Naive thymus-derived CD8-positive, alpha-beta T cell (primary cell): ENCODE results near the gene ECM2. TPM values are rescaled to one million over a fixed set of nuclear protein-coding genes. Genes with fewer than 3 reads are reported as not detected.

ENCODE experiments used
- ATAC-seq, 2 donors: fragments of 150-1000 bp; cut with Tn5 transposase in 1 of 2; sonication (Bioruptor Pico), chemical (Tn5 transposase) in 1 of 2; 1 replicate in 1 of 2; 2 replicates in 1 of 2; pipeline ENCODE4 v1.10.0; 2021; ENCODE audit warnings: mild to moderate bottlenecking in 2 of 2, moderate library complexity in 2 of 2
- POLR2A ChIA-PET: fragments of 350-600 bp; sonication (Branson Sonifier 250); formaldehyde crosslinking; loops from one replicate; lab custom pipeline; 2021; ENCODE audit warnings: antibody characterized with exemption; lab: Charles Lee
- DNase-seq, 10 donors: peaks; one replicate each; pipeline versions ENCODE4 v3.0.0 to v3.0.0-alpha.2; 2020 to 2022
- H3K27ac Mint-ChIP-seq, 10 donors: one replicate each; pipeline ENCODE4 v1.8.0; 2020 to 2022; ENCODE audit warnings: mild to moderate bottlenecking in 10 of 10, mixed read lengths in 10 of 10, moderate library complexity in 4 of 10, inconsistent platforms in 1 of 10
- H3K27me3 Mint-ChIP-seq, 5 donors: one replicate each; pipeline ENCODE4 v1.8.0; 2021 to 2022; ENCODE audit warnings: mixed read lengths in 5 of 5
- H3K36me3 Mint-ChIP-seq, 3 donors: one replicate each; pipeline ENCODE4 v1.8.0; 2020 to 2022; ENCODE audit warnings: mixed read lengths in 3 of 3, mild to moderate bottlenecking in 2 of 3, inconsistent platforms in 1 of 3
- H3K4me1 Mint-ChIP-seq, 4 donors: one replicate each; pipeline ENCODE4 v1.8.0; 2021 to 2022; ENCODE audit warnings: mixed read lengths in 4 of 4
- H3K4me3 Mint-ChIP-seq, 10 donors: one replicate each; pipeline ENCODE4 v1.8.0; 2020 to 2022; ENCODE audit warnings: mild to moderate bottlenecking in 10 of 10, mixed read lengths in 10 of 10, moderate library complexity in 6 of 10, inconsistent platforms in 1 of 10
- H3K9me3 Mint-ChIP-seq, 9 donors: one replicate each; pipeline ENCODE4 v1.8.0; 2020 to 2022; ENCODE audit warnings: mixed read lengths in 9 of 9, mild to moderate bottlenecking in 3 of 9, inconsistent platforms in 1 of 9, moderate library complexity in 1 of 9
- polyA plus RNA-seq, 3 donors: library from polyadenylated mRNA; unstranded; fragments of 300-500 nt; fragmentation: Illumina TruSeq; gene quantifications; one replicate each; pipeline ENCODE4 v1.2.3, GENCODE V29; 2021
- total RNA-seq, 8 experiments: library from RNA in 2 of 8; stranded (reverse) in 2 of 8; gene quantifications; one replicate each; pipeline ENCODE4 v1.2.3 and lab custom pipeline; 2021 to 2026

ECM2 gene
- total and polyA plus RNA-seq, 5 experiments from 2014 or later, result not detected

- no peak overlapping the region for H3K4me3 Mint-ChIP-seq
- DNase-seq, result no peak
- no peaks in the 10 kb centered on the region for H3K9me3 Mint-ChIP-seq
- ATAC-seq, result no peak
- H3K36me3 Mint-ChIP-seq, result no peaks in the 10 kb centered on the region
- H3K4me1 Mint-ChIP-seq, result peaks cover 0 to 5% (median 1%) of the 10 kb centered on the region in 4 donors
- POLR2A ChIA-PET, result no interaction called here
- peak overlapping the region in 1 of 10 donors; percentile 47 for H3K27ac Mint-ChIP-seq
- H3K27me3 Mint-ChIP-seq, result no peaks in the 10 kb centered on the region
These were observed 28.3 kb downstream of the ECM2 start for GRCh38 chr9:92507496-92507895.

DNA sequence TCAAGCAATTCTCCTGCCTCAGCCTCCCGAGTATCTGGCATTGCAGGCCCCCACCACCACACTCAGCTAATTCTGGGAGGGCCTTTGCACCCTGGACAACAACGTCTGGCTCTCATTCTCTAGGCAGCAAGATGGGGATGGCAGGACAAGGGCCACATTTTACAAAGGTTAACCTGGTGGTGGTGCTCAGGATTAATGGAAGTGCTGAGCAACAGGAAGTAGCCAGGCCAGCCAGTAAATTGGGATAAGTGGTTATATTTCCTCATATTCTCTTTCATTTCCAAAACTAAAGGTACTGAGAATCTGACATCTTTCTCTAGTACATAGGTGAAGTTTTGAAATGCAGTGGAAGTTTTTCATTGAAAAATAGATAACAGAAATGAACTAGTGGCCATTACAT is 28.8 kb downstream of the ECM2 start:
- no peak overlapping the region for H3K4me3 Mint-ChIP-seq
- H3K27ac Mint-ChIP-seq, result peak overlapping the region in 2 of 10 donors; percentile 35 to 47
- peaks cover 0 to 5% (median 1%) of the 10 kb centered on the region in 4 donors for H3K4me1 Mint-ChIP-seq
- ATAC-seq, result no peak
- no peak for DNase-seq
- H3K27me3 Mint-ChIP-seq, result no peaks in the 10 kb centered on the region
- H3K9me3 Mint-ChIP-seq, result no peaks in the 10 kb centered on the region
- POLR2A ChIA-PET, result no interaction called here
- H3K36me3 Mint-ChIP-seq, result no peaks in the 10 kb centered on the region

DNA sequence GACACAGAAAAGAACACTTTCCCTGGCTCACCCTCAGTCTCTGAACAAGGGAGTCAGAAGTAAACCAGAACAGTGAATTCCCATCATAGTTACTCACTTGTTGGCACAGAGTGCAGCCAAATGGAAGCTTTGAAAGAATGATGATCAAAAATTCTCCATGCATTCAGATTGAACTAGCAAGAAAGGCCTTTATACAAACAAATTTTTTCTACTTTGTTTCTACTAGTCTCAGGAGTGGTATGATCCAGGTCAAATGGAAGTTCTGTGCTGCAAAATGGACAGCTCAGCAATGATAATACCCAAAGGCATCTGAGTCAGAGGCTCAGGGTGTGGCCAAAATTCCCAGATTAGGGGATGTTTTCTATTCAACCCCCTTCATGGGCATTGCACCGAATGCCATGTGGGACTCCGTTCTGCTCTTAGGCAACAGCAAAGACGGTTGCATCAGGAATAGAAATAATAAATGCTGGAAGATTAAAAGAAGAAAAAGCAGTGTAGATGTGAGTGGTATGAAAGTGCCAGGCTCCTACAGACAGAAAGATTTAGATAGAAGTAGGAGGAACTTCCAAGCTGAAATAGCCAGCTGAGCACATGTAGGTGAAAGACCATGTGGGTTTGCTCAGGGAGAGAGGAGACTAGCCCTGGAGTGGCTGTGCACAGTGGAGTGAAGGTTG is 29.5 kb downstream of the ECM2 start:
- Mint-ChIP-seq H3K27me3 (no peaks in the 10 kb centered on the region), H3K4me1 (peaks cover 0 to 3% (median 1%) of the 10 kb centered on the region in 4 donors), H3K4me3 (no peak overlapping the region), H3K36me3 (no peaks in the 10 kb centered on the region), H3K27ac (peak overlapping the region in 1 of 10 donors; percentile 59), H3K9me3 (no peaks in the 10 kb centered on the region)
- POLR2A ChIA-PET, result no interaction called here
- ATAC-seq, result no peak
- no peak for DNase-seq

DNA sequence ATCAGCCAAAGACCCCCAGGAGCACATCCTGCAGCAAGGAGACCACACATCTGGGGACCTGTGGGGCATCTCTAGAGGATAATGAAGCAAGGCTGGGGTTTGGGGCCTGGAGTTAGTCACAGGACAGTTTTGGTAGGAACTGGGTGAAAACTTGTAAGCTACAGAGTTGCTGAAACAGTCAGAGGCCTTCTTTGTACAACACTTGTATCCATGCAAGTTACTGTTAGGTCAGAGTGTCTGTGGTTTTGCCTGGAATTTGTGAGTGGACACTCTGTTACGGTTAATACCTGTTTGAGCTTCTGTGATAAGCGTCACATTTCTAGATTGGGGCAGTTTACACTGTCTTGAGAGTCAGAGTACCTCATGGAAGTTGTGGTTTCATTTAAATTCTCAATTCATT is 30.9 kb downstream of the ECM2 start:
- H3K36me3 Mint-ChIP-seq, result no peaks in the 10 kb centered on the region
- no peaks in the 10 kb centered on the region for H3K9me3 Mint-ChIP-seq
- H3K4me3 Mint-ChIP-seq, result no peak overlapping the region
- peaks cover 0 to 3% (median 1%) of the 10 kb centered on the region in 4 donors for H3K4me1 Mint-ChIP-seq
- H3K27me3 Mint-ChIP-seq, result no peaks in the 10 kb centered on the region
- POLR2A ChIA-PET, result no interaction called here
- ATAC-seq (no peak), DNase-seq (no peak)
- H3K27ac Mint-ChIP-seq, result no peak overlapping the region

DNA sequence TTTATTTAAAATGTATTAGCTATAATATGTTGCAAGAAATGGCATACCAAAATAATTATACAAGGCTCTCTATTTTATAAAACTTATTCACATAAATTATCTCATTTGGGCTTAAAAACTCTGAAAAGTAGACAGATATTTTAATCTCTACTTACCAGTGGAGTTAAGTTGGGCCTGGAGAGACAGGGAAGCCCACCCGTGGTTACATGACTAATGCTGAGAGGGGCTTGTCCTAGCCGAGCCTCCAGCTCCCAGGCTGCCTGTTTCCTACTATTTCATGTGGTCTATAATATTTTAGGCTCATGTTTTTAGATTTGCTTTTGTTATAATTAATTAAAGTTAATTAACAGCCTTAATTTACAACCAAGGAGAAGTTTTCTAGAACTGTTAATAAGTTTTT is 32.6 kb downstream of the ECM2 start:
- POLR2A ChIA-PET, result no interaction called here
- Mint-ChIP-seq H3K27ac (no peak overlapping the region), H3K9me3 (no peaks in the 10 kb centered on the region), H3K4me3 (no peak overlapping the region), H3K36me3 (no peaks in the 10 kb centered on the region), H3K4me1 (peaks cover 0 to 3% (median 1%) of the 10 kb centered on the region in 4 donors), H3K27me3 (no peaks in the 10 kb centered on the region)
- ATAC-seq (no peak), DNase-seq (no peak)

GRCh38 chr9:92501671-92502393 is 34.0 kb downstream of the ECM2 start:
- peaks cover 0 to 2% (median 0%) of the 10 kb centered on the region in 3 donors for H3K36me3 Mint-ChIP-seq
- H3K4me1 Mint-ChIP-seq, result peaks cover 0 to 3% (median under 1%) of the 10 kb centered on the region in 4 donors
- DNase-seq (no peak), ATAC-seq (no peak)
- no peaks in the 10 kb centered on the region for H3K9me3 Mint-ChIP-seq
- no peaks in the 10 kb centered on the region for H3K27me3 Mint-ChIP-seq
- POLR2A ChIA-PET, result no interaction called here
- no peak overlapping the region for H3K4me3 Mint-ChIP-seq
- no peak overlapping the region for H3K27ac Mint-ChIP-seq

- H3K27ac Mint-ChIP-seq, result peak overlapping the region in 1 of 10 donors; percentile 14
- DNase-seq, result no peak
- POLR2A ChIA-PET, result no interaction called here
- no peaks in the 10 kb centered on the region for H3K9me3 Mint-ChIP-seq
- no peak overlapping the region for H3K4me3 Mint-ChIP-seq
- no peak for ATAC-seq
- H3K4me1 Mint-ChIP-seq, result no peaks in the 10 kb centered on the region
- peaks cover 0 to 2% (median 0%) of the 10 kb centered on the region in 3 donors for H3K36me3 Mint-ChIP-seq
- no peaks in the 10 kb centered on the region for H3K27me3 Mint-ChIP-seq
These were observed 35.1 kb downstream of the ECM2 start for GRCh38 chr9:92500725-92501124.

DNA sequence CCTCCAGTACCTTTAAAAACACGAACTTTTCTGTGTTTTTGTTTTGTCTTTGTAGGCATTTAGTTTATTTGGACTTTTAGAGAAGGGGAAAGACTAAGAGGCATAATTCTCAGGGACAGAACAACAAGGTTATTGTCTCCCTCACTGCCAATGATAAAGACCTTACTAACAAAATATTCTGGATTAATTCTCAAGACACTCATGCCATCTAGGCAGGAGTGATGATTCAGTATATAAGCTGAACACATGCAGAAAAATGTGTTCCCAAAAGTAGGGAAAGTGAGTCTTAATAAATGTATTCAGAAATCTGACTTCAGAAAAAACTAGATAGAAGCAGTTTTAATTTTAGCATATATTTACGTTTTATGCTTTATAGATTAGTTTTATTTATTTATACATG is 36.1 kb downstream of the ECM2 start:
- Mint-ChIP-seq H3K27ac (no peak overlapping the region), H3K9me3 (no peaks in the 10 kb centered on the region), H3K4me3 (no peak overlapping the region), H3K27me3 (no peaks in the 10 kb centered on the region), H3K4me1 (no peaks in the 10 kb centered on the region), H3K36me3 (peaks cover 0 to 2% (median 0%) of the 10 kb centered on the region in 3 donors)
- no peak for ATAC-seq
- no peak for DNase-seq
- POLR2A ChIA-PET, result no interaction called here

- no peak overlapping the region for H3K4me3 Mint-ChIP-seq
- H3K36me3 Mint-ChIP-seq, result peaks cover 0 to 2% (median 0%) of the 10 kb centered on the region in 3 donors
- no peaks in the 10 kb centered on the region for H3K9me3 Mint-ChIP-seq
- POLR2A ChIA-PET, result no interaction called here
- H3K27ac Mint-ChIP-seq, result no peak overlapping the region
- DNase-seq (no peak), ATAC-seq (no peak)
- no peaks in the 10 kb centered on the region for H3K27me3 Mint-ChIP-seq
- H3K4me1 Mint-ChIP-seq, result no peaks in the 10 kb centered on the region
These were observed 39.2 kb downstream of the ECM2 start for GRCh38 chr9:92496396-92497176.

GRCh38 chr9:92494856-92495255 is 40.9 kb downstream of the ECM2 start:
- DNase-seq (no peak), ATAC-seq (no peak)
- Mint-ChIP-seq H3K4me3 (no peak overlapping the region), H3K4me1 (no peaks in the 10 kb centered on the region), H3K27ac (no peak overlapping the region), H3K27me3 (no peaks in the 10 kb centered on the region), H3K36me3 (peaks cover 0 to 3% (median 0%) of the 10 kb centered on the region in 3 donors), H3K9me3 (no peaks in the 10 kb centered on the region)
- POLR2A ChIA-PET, result no interaction called here

GRCh38 chr9:92493749-92494387 is 41.9 kb downstream of the ECM2 start:
- DNase-seq, result no peak
- Mint-ChIP-seq H3K9me3 (no peaks in the 10 kb centered on the region), H3K36me3 (peaks cover 0 to 3% (median 0%) of the 10 kb centered on the region in 3 donors), H3K4me1 (no peaks in the 10 kb centered on the region), H3K4me3 (no peak overlapping the region), H3K27me3 (no peaks in the 10 kb centered on the region), H3K27ac (no peak overlapping the region)
- no peak for ATAC-seq
- POLR2A ChIA-PET, result no interaction called here

DNA sequence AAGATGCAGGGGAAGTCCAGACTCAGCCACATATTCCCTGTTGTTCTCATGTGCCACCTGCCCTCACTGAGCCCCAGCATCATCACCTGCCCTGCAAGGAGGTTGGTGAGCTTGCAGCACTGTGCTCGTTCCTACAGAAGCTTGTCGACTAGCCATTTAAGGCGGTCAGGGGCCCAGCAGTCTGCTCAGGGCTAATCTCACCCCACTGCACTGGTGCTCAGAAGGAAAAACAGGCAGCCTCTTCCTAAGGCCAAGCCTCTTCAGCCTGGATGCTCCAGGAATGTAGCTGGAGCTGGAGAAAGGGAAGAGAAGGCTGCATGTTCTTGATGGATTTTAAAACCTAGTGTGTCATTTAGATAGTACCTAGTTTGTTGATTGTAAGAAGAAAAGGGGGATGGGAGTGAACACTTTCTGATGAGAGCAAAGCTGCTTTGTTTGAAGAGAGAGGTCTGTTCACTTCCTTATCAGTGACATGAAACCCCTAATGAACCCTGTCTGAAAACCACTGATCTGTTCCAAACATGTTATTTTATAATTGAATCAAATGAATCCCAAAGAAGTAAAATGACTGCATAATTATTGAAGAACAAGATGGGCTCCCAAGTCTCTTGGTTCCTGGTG is 42.9 kb downstream of the ECM2 start:
- H3K27ac Mint-ChIP-seq, result no peak overlapping the region
- POLR2A ChIA-PET, result no interaction called here
- no peak overlapping the region for H3K4me3 Mint-ChIP-seq
- H3K4me1 Mint-ChIP-seq, result no peaks in the 10 kb centered on the region
- H3K36me3 Mint-ChIP-seq, result peaks cover 0 to 3% (median 0%) of the 10 kb centered on the region in 3 donors
- no peaks in the 10 kb centered on the region for H3K9me3 Mint-ChIP-seq
- H3K27me3 Mint-ChIP-seq, result no peaks in the 10 kb centered on the region
- no peak for DNase-seq
- ATAC-seq, result no peak
